ENCODE results near the gene LYVE1.

The LYVE1 gene

DNA sequence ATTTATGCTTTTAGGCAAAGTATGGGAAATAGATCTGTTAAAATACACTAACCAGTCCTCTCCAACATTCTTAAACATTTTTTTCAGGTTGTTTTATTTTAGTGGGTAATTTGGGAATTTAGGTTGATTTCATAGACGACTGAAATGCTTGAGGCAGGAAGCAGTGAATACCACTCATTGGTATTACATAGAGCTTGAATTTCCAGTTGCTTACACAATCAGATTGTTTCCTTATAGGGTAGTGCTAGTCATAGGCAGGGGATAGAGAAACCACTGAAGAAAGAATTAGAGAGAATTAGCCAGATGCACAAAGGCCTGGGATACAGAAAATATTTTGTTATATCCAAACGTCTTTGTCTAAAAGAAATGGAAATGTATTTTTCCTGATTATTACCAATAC is 23.9 kb upstream of the LYVE1 start:
- no peak for DNase-seq (ENCODE audit: low spot score)

DNA sequence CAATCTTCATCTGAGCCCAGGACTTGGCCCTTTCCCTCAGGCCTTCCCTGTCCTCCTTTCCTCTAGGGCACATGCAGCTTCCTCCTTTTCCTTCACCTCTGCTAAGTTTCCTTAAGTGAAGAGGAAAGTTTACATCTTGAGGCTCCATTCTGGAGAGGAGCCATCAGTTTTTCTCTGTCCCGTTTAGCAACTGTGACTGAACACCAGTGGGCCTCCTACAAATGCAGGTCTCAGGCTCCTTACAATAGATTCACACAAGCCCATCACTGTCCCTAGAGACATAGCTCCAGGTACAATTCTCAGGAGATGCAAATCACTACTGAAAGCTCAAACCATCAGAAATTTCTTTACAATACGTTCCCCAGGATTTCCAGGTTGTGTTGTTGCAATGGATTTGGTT is 23.3 kb upstream of the LYVE1 start:
- DNase-seq (ENCODE audit: low spot score), result no peak

DNA sequence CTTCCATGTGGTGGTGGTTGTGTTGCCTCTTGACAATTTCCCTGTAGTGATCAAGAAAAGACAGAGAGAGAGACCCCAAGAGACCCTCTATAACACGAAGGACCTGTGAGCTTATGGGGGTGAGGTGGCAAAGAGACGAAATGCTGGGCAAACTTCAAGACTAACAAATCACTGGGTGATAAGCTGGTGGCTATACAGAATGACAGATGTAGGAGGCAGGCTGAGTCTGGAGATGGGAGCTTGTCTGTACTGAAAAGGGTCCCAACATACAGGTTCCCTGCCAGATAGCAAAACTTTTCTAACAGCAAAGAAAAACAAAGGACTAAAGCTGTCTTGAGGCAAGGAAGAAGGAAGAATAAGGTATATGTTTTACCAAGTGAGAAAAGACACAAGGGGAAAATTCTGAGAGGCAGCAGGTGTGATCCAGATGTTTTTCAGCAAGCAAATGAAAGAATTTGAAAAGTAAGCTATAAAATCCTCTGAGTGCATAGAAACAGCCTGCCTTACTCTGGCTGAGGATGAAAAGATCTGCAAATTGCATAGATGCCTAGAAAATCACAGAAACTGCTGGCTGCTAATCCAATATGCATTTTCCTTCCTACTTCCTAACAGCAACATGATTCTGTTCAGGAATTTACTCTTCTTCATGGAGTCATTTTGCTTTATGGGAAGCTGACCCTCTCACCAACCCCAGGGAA is 21.9 kb upstream of the LYVE1 start:
- no peak for DNase-seq (ENCODE audit: low spot score)

GRCh38 chr11:10588904-10589303 is 20.4 kb upstream of the LYVE1 start:
- no peak for DNase-seq (ENCODE audit: low spot score)

GRCh38 chr11:10587995-10588394 is 19.5 kb upstream of the LYVE1 start:
- no peak for DNase-seq (ENCODE audit: low spot score)

GRCh38 chr11:10587388-10587787 is 18.9 kb upstream of the LYVE1 start:
- DNase-seq (ENCODE audit: low spot score), result no peak

- DNase-seq (ENCODE audit: low spot score), result no peak
Measured at GRCh38 chr11:10584071-10584501, 15.6 kb upstream of the LYVE1 start.

DNA sequence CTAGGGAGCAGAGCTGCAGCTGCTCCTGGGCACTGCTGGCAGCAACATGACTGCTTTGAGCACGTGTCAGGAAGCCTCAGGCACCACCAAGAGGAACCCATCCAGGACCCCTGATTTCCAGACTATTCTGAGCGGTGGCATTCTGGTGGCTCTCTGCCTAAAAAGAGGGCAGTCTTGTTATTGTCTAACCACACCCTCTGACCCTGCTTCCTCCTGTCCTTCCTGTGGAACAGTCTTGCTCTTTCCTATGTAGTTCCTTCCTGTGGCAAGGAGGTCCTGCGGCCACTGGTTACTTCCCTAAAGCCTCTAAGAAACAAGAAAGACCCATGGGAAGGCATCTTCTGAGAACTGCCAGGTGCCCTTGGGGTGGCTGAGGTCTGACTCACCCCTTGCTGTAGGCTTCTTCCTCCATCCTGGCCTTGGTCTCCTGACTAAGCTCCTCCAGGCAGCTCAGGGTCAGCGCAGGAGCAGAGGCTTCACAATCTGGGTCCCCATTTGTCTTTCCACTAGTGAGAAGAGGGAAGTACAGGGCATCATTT is 13.1 kb upstream of the LYVE1 start:
- no peak for DNase-seq (ENCODE audit: low spot score)

DNA sequence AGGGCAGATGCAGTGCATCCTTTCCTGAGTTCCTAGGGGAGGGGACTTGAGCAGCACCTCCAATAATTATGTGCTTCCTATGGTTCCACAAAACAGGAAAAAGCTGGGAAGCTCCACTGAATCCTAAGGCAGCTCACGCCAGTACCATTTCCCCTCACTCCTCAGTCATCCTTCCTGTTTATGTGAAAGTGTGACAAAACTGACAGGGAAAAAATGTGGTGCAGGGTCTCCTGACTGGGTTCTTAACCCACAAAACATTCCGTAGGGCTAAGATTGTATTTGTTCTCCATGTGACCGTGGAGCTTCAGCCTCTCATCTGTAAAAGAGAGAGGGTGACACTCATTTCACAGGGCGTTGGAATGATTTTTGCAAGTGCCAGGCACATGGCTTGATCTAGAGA is 12.2 kb upstream of the LYVE1 start:
- no peak for DNase-seq (ENCODE audit: low spot score)

DNA sequence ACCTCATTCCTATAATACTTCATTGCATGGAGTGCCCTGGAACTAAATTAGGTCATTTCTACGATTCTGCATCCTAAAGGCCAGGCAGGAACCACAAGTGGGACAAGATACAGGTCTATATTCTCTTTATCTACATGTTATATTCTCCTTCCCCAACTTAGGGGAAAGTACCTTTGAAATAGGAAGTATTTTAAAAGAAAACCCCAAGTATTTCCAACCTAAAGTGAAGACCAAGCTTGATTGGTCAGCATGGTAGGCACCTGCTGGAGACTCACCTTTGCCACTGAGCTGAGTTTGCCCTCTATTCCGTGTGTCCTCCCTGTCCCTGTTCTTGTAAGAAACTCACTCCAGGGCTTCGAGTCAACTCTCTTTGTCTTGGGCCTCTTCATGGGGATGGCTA is 11.2 kb upstream of the LYVE1 start:
- DNase-seq (ENCODE audit: low spot score), result no peak

- DNase-seq (ENCODE audit: low spot score), result no peak
Measured at GRCh38 chr11:10576035-10576398, 7.6 kb upstream of the LYVE1 start.

DNA sequence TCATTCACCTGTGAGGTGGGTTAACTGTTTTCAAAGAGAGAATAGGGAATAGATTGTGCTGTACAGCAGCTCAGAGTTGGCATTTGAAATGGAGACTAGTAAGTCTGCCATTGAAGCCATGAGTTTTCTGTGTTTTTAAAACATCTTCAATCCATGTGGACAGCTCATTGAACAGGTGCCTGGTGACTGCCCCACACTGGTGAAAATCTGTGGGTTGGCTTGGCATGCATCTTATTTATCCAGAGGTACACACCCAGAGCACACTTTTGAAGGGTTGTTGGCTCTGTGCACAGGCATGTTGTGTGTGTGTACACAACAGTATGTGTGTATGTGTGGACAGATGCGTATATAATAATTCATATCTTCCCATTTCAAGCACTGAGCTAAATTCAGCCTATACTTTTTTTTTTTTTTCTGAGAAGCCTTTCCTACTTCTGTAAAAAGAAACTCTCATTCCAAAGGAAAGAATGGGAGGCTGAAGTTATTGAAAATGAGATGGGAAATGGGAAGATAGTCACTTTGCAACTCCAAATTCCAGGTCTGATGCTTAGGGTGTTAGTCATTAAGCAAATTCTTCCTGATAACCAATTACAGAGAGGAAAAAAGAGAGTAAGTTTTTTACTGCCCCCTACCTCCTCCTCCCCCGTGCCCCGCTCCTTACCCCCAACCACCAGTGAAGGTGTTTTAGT is 7.0 kb upstream of the LYVE1 start:
- DNase-seq (ENCODE audit: low spot score), result no peak

- DNase-seq (ENCODE audit: low spot score), result no peak
Measured at GRCh38 chr11:10573556-10573955, 5.1 kb upstream of the LYVE1 start.

DNA sequence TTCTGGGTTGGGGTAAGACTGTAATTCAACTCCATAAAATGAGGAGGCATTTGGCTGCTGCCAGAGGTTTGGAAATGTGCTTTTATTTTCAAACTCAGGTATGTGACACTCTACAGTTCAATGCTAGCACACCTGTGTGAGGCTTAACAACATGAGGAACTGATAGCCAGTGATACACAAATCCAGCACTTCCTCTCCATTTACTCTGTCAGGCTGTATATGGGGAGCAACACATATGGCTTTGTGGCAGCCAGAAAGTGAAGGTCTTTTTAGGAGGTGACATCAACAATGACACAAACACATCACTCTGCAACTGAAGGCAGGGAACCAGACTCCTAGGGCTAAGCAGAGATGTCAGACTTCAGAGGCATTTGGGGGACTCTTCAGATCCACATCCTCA is 4.6 kb upstream of the LYVE1 start:
- DNase-seq (ENCODE audit: low spot score), result no peak

DNA sequence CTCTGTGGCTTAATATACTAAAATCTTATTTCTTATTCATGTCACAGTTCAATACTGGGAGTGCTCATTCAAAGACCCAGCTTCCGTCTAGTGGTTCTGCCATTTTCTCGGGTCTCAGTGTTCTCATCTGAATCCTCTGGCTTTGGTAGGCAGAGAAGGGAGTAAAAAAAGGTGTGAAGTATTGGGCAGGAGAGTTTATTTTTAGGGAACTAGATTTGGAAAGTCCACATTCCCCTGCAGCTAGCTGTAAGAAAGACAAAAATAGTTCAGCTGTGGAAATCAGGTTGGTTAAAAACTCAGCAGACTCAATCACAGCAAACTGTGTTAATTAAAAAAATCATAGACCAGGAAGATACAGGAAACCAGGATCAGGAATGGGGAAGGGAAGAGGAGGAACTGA is 4.1 kb upstream of the LYVE1 start:
- DNase-seq (ENCODE audit: low spot score), result no peak

DNA sequence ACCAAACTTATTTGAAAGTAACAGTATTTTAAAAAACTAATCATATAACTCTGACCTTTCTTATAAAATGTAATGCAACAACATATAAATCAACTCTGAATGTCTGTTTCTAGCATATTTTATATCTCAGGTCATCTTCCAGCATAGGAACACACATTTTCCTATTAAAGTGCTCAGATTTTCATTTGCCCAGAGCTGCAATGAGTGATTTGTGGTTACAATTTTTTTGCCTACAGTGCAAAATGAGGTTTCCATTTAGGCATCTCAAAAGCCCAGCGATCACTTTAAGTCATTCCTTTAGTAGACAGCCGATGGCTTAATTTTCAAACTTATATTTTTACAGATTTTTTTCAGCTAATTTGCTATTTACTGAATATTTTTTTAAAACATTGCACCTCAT is 1.0 kb downstream of the LYVE1 start:
- no peak for DNase-seq (ENCODE audit: low spot score)

DNA sequence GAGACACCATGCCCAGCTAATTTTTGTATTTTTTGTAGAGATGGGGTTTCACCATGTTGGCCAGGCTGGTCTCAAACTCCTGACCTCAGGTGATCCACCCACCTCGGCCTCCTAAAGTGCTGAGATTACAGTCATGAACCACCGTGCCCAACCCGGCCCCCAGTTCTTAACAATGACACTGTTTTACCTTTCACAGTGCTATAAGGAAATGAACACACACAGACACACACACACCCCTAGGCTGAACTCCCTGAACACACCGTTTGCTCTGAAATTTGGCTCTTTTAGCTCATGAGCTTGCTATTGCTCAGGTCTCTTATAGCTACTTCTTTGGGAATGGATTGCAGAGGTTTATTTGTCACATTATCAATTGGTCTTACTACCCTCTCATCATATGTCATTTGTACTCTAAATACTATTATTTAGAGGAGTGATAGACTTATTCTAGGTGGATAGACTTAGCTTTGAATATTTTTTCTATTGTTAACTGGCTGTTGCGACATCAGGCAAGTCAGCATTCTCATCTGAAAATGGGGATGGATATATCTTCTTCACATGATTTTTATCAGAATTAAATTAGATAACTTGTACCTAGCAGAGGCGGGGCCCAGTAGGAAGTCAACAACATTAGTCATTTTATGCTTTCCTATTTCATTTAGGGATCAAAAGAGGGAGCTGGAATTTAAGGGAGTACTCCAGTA is 2.1 kb downstream of the LYVE1 start:
- no peak for DNase-seq (ENCODE audit: low spot score)

DNA sequence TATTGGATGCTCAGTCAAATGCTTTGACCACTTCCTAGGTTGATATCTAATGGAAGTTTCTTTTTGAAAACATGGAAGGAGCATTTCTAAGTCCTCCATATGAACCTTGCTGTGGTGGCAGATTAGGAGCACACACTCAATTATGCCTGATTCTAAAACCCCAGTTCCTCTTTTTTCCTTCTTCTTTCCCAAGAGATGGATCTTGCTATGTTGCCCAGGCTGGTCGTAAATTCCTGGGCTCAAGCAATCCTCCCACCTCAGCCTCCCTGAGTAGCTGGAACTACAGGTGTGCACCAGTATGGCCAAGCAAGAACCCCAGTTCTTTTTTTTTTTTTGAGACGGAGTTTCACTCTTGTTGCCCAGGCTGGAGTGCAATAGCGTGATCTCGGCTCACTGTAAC is 3.0 kb downstream of the LYVE1 start:
- DNase-seq (ENCODE audit: low spot score), result no peak

DNA sequence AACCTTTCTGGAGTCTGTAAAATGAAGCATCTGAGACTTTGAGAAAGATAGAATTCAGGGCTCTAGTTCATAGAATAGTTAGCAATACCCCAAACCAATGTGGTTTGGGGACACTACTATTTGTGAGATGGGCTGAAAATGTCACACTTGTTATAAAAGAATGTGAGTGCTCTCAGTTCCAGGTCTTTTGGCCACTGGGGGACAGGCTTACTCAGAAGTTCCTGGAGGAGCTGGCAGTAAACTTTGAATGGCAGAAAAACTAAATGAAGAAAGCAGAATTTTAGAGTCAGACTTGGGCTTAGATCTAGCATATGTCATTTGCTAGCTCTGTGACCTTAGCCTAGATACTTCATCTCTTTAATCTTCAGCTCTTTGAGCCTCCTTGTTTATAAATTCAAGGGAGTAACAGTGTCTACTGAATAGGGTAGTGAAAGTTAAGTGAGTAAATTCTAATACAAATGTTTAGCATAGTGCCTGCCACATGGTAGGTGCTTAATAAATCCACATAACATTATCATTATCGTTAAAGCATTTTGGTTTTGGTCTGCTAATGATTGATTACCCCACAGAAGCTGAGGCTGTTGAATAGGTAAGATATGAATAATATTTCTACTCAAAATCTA is 3.7 kb downstream of the LYVE1 start:
- DNase-seq (ENCODE audit: low spot score), result no peak

- DNase-seq (ENCODE audit: low spot score), result no peak
Measured at GRCh38 chr11:10564030-10564429, 4.4 kb downstream of the LYVE1 start.

- no peak for DNase-seq (ENCODE audit: low spot score)
Measured at GRCh38 chr11:10561947-10562346, 6.5 kb downstream of the LYVE1 start.

- no peak for DNase-seq (ENCODE audit: low spot score)
Measured at GRCh38 chr11:10561043-10561818, 7.2 kb downstream of the LYVE1 start.
